Brain microvascular endothelial cell (primary cell): Measurements from ENCODE around the gene RFC5.
A peak's percentile ranks its signal among the peaks of the same experiment; 100 is the strongest.

Experiments
- DNase-seq: peaks from one replicate; pipeline ENCODE4 v3.0.0-alpha.2; 2020
- H3K27ac ChIP-seq: fragments of 250-450 bp; sonication (Bioruptor Pico); 2 replicates; pipeline ENCODE4 v1.5.1; 2020; ENCODE audit warnings: mild to moderate bottlenecking, moderate library complexity
- H3K27me3 ChIP-seq: fragments of 250-450 bp; sonication (Bioruptor Pico); replicated peaks from 2 replicates; pipeline ENCODE4 v1.5.1; 2020; ENCODE audit warnings: mild to moderate bottlenecking
- H3K36me3 ChIP-seq: fragments of 250-450 bp; sonication (Bioruptor Pico); replicated peaks from 2 replicates; pipeline ENCODE4 v1.5.1; 2020; ENCODE audit warnings: mild to moderate bottlenecking
- H3K4me3 ChIP-seq: 2 replicates; pipeline ENCODE4 v1.5.1; 2011; ENCODE audit warnings: low read depth, mild to moderate bottlenecking, control low read depth, low read length, moderate library complexity
- CTCF ChIP-seq: IDR thresholded peaks from 2 replicates; pipeline ENCODE4 v1.5.1; 2011; ENCODE audit warnings: low read depth, mild to moderate bottlenecking, moderate library complexity, low read length, control low read depth, inconsistent platforms; ENCODE audit errors: missing control alignments
- in situ Hi-C: cut with HindIII; loops from 2 replicates; pipeline ENCODE4 v1.10.0; 2017; ENCODE audit warnings: low sequenced_read_pairs, low pct_ligation_motif_present

The RFC5 gene

GRCh38 chr12:118050972-118051910 lies 34.7 kb downstream of the RFC5 start:
- H3K27ac ChIP-seq: peak overlapping the region; percentile 78
- H3K36me3 ChIP-seq: peaks cover 14% of the 10 kb centered on the region
- in situ Hi-C loops: no loop called here
- no peak overlapping the region for H3K4me3 ChIP-seq
- peak; percentile 42 for DNase-seq
- peak; percentile 18 for TF ChIP-seq CTCF
- no peaks in the 10 kb centered on the region for H3K27me3 ChIP-seq

GRCh38 chr12:118052324-118053070 lies 36.0 kb downstream of the RFC5 start:
- DNase-seq: peak; percentile 90
- no peak for TF ChIP-seq CTCF
- peak overlapping the region; percentile 78 for H3K27ac ChIP-seq
- peaks cover 14% of the 10 kb centered on the region for H3K36me3 ChIP-seq
- H3K27me3 ChIP-seq: no peaks in the 10 kb centered on the region
- no peak overlapping the region for H3K4me3 ChIP-seq
- in situ Hi-C loops: no loop called here

GRCh38 chr12:118053071-118053985 lies 36.8 kb downstream of the RFC5 start:
- no peak for TF ChIP-seq CTCF
- in situ Hi-C loops: no loop called here
- DNase-seq: no peak
- H3K36me3 ChIP-seq: peaks cover 9% of the 10 kb centered on the region
- no peak overlapping the region for H3K4me3 ChIP-seq
- peak overlapping the region; percentile 78 for H3K27ac ChIP-seq
- H3K27me3 ChIP-seq: no peaks in the 10 kb centered on the region

GRCh38 chr12:118055144-118055557 lies 38.6 kb downstream of the RFC5 start:
- Histone ChIP-seq H3K36me3 (peaks cover 9% of the 10 kb centered on the region), H3K27me3 (no peaks in the 10 kb centered on the region), H3K4me3 (no peak overlapping the region), H3K27ac (no peak overlapping the region)
- no peak for DNase-seq
- TF ChIP-seq CTCF: peak; percentile 79
- in situ Hi-C loops: no loop called here

GRCh38 chr12:118055865-118056773 lies 39.6 kb downstream of the RFC5 start:
- TF ChIP-seq CTCF: no peak
- peaks cover 9% of the 10 kb centered on the region for H3K36me3 ChIP-seq
- in situ Hi-C loops: no loop called here
- DNase-seq: no peak
- no peaks in the 10 kb centered on the region for H3K27me3 ChIP-seq
- no peak overlapping the region for H3K27ac ChIP-seq
- H3K4me3 ChIP-seq: no peak overlapping the region
